ENCODE data around the gene RGMB.

DNA sequence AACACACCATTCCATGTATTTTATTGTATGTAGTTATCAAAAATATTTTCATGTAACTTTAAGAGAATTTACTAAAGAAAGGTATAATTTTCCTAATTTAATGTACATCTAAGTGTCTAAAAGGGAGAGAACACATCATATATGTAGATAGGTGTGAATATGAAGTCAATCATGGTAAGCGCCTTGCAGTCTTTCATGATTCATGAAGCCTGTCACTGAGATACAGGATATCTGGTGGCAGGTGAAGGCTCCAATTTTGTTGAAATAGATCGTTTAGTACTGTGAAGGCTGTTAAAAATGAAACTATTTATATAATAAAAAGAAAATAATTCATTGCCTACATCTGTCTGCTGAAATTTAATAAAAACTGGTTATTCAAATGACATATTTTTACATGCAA, 15.5 kb upstream of the RGMB start:
- no peak for TF ChIP-seq GABPA (IDR thresholded peaks at IDR 0.05; ENCODE audit: low read depth, low read length)
- TF ChIP-seq GABPA (CRISPR knock-in tag; IDR thresholded peaks at IDR 0.05; ENCODE audit: low read depth), result no peak
- TF ChIP-seq TRIM24 (CRISPR knock-in tag; IDR thresholded peaks at IDR 0.05), result no peak
- no peak for TF ChIP-seq ZMYM3 (CRISPR knock-in tag; IDR thresholded peaks at IDR 0.05)
- TF ChIP-seq, protein P1, sequence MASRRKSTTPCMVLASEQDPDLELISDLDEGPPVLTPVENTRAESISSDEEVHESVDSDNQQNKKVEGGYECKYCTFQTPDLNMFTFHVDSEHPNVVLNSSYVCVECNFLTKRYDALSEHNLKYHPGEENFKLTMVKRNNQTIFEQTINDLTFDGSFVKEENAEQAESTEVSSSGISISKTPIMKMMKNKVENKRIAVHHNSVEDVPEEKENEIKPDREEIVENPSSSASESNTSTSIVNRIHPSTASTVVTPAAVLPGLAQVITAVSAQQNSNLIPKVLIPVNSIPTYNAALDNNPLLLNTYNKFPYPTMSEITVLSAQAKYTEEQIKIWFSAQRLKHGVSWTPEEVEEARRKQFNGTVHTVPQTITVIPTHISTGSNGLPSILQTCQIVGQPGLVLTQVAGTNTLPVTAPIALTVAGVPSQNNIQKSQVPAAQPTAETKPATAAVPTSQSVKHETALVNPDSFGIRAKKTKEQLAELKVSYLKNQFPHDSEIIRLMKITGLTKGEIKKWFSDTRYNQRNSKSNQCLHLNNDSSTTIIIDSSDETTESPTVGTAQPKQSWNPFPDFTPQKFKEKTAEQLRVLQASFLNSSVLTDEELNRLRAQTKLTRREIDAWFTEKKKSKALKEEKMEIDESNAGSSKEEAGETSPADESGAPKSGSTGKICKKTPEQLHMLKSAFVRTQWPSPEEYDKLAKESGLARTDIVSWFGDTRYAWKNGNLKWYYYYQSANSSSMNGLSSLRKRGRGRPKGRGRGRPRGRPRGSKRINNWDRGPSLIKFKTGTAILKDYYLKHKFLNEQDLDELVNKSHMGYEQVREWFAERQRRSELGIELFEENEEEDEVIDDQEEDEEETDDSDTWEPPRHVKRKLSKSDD (CRISPR knock-in tag; IDR thresholded peaks at IDR 0.05; ENCODE audit: low read depth), result no peak
- TF ChIP-seq, protein P2, sequence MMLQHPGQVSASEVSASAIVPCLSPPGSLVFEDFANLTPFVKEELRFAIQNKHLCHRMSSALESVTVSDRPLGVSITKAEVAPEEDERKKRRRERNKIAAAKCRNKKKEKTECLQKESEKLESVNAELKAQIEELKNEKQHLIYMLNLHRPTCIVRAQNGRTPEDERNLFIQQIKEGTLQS (CRISPR knock-in tag; IDR thresholded peaks at IDR 0.05), result no peak
- no peak for TF ChIP-seq SMARCC2 (IDR thresholded peaks at IDR 0.05)
- TF ChIP-seq, protein P3, sequence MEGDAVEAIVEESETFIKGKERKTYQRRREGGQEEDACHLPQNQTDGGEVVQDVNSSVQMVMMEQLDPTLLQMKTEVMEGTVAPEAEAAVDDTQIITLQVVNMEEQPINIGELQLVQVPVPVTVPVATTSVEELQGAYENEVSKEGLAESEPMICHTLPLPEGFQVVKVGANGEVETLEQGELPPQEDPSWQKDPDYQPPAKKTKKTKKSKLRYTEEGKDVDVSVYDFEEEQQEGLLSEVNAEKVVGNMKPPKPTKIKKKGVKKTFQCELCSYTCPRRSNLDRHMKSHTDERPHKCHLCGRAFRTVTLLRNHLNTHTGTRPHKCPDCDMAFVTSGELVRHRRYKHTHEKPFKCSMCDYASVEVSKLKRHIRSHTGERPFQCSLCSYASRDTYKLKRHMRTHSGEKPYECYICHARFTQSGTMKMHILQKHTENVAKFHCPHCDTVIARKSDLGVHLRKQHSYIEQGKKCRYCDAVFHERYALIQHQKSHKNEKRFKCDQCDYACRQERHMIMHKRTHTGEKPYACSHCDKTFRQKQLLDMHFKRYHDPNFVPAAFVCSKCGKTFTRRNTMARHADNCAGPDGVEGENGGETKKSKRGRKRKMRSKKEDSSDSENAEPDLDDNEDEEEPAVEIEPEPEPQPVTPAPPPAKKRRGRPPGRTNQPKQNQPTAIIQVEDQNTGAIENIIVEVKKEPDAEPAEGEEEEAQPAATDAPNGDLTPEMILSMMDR (CRISPR knock-in tag; IDR thresholded peaks at IDR 0.05), result no peak
- TF ChIP-seq ZBTB49 (CRISPR knock-in tag; IDR thresholded peaks at IDR 0.05; ENCODE audit: borderline replicate concordance), result no peak
- no peak for TF ChIP-seq ZNF670 (CRISPR knock-in tag; IDR thresholded peaks at IDR 0.05; ENCODE audit: borderline replicate concordance)
- TF ChIP-seq UBTF (CRISPR knock-in tag; IDR thresholded peaks at IDR 0.05), result no peak
- no peak for TF ChIP-seq NFKB2 (CRISPR knock-in tag; IDR thresholded peaks at IDR 0.05; ENCODE audit: borderline replicate concordance)

All from HepG2 (cell line).